Measurements from ENCODE around the gene SELENOV.

The SELENOV gene

DNA sequence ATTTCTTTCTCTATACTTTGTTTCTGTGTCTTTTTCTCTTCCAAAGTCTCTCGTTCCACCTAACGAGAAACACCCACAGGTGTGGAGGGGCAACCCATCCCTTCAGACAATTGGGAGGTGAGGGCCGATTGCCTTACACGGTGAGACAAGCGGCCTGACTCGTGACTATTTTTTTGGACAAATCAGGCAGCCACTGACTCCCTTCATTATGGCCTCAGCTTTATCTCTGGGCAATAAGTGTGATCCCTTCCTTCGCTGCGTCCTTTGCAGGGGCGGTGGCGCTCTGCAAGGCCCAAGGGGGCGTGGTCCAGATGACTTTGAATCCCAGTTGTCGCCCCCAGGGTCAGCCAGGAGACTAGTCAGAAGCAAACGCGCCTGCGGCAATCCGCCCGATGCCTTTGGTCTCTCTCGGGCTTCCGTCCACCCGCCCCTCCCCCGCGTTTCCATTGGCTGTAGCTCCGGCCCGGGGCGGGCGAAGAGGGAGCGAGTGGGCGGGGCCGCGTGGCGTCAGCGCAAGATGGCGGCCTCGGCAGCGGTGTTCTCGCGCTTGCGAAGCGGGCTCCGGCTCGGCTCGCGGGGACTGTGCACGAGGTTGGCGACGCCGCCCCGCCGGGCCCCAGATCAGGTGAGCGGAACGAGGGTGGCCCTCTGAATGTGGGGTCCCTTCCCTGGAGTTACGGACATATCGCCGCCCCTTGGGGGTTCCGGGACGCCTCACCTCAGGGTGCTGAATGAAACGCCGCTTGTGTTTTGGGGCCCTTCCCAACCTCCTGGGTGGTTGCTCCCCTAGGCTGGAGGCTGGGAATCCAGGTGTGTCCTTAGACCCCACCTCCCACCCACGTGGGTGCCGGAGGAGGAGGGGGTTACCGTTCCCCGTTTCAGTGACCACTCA lies 34.4 kb upstream of the SELENOV start, which contains the start of gene TIMM50:
Gene TIMM50, plus strand, starts transcription at position 502 of the 892 bp plus-strand sequence. Its CDS starts 16 bp downstream, at position 518.
- Histone ChIP-seq H3K36me3 (ENCODE audit: insufficient read depth, low read length) (peaks cover 13% of the 10 kb centered on the region; the same call in 1 of the 2 replicates), H4K20me1 (ENCODE audit: insufficient read depth, low read length, poor library complexity, severe bottlenecking) (peaks cover 11% of the 10 kb centered on the region), H3F3A (ENCODE audit: low read depth) (no peaks in the 10 kb centered on the region), H3K9me3 (ENCODE audit: insufficient read depth, low read depth, low read length) (no peaks in the 10 kb centered on the region), H3K4me1 (ENCODE audit: insufficient read depth, low read length, poor library complexity, severe bottlenecking) (no peaks in the 10 kb centered on the region), H2AFZ (ENCODE audit: low read length) (peak within 1 kb of the TSS; percentile 80), H3K79me2 (ENCODE audit: insufficient read depth, low read length) (peaks cover 21% of the 10 kb centered on the region), H3K4me3 (ENCODE audit: low read length, poor library complexity, severe bottlenecking) (peak within 1 kb of the TSS; percentile 92), H3K9me2 (replicated peaks; ENCODE audit: low read depth, low read length) (no peaks in the 10 kb centered on the region), H3K9ac (ENCODE audit: low read depth, low read length, poor library complexity, severe bottlenecking) (peak within 1 kb of the TSS; percentile 92), H3K4me2 (ENCODE audit: low read depth, low read length, poor library complexity, severe bottlenecking) (peak within 1 kb of the TSS; percentile 99), H3K27me3 (ENCODE audit: insufficient read depth, low read length, poor library complexity, severe bottlenecking) (no peaks in the 10 kb centered on the region)
- TF ChIP-seq EZH2phosphoT487 (IDR thresholded peaks at IDR 0.05; ENCODE audit: borderline replicate concordance) (no peak), CTCF (conservative IDR thresholded peaks at IDR 0.05; ENCODE audit: low read length) (no peak)

DNA sequence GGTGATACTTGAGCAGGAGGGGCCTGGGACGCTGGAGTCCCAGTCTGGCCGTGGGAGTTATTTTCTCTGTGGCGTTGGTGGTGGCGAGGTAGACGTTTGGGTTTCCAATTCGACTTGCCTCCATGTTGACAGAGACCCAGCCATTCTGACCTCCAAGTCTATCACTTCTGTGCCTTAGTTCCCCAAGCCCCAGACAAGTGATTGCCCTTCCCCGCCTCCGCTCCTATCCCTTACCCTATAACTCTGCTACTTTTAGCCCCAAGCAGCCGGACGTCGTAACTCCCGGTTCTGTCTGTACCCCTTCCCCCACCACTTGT lies 33.8 kb upstream of the SELENOV start:
- no peaks in the 10 kb centered on the region for H3K9me2 ChIP-seq (replicated peaks; ENCODE audit: low read depth, low read length)
- H3K4me2 ChIP-seq (ENCODE audit: low read depth, low read length, poor library complexity, severe bottlenecking) = peak overlapping the region; percentile 99
- H3F3A ChIP-seq (ENCODE audit: low read depth) = no peaks in the 10 kb centered on the region
- TF ChIP-seq EZH2phosphoT487 (IDR thresholded peaks at IDR 0.05; ENCODE audit: borderline replicate concordance) (no peak), CTCF (conservative IDR thresholded peaks at IDR 0.05; ENCODE audit: low read length) (no peak)
- peak overlapping the region; percentile 92 for H3K9ac ChIP-seq (ENCODE audit: low read depth, low read length, poor library complexity, severe bottlenecking)
- H3K4me1 ChIP-seq (ENCODE audit: insufficient read depth, low read length, poor library complexity, severe bottlenecking) = no peaks in the 10 kb centered on the region
- no peaks in the 10 kb centered on the region for H3K9me3 ChIP-seq (ENCODE audit: insufficient read depth, low read depth, low read length)
- H3K79me2 ChIP-seq (ENCODE audit: insufficient read depth, low read length) = peaks cover 21% of the 10 kb centered on the region
- H3K36me3 ChIP-seq (ENCODE audit: insufficient read depth, low read length) = peaks cover 12% of the 10 kb centered on the region; the same call in 1 of the 2 replicates
- peaks cover 11% of the 10 kb centered on the region for H4K20me1 ChIP-seq (ENCODE audit: insufficient read depth, low read length, poor library complexity, severe bottlenecking)
- H3K27me3 ChIP-seq (ENCODE audit: insufficient read depth, low read length, poor library complexity, severe bottlenecking) = no peaks in the 10 kb centered on the region
- H3K4me3 ChIP-seq (ENCODE audit: low read length, poor library complexity, severe bottlenecking) = peak overlapping the region; percentile 92
- H2AFZ ChIP-seq (ENCODE audit: low read length) = peak overlapping the region; percentile 80; the same call in 1 of the 2 replicates

GRCh38 chr19:39481676-39482075 lies 33.3 kb upstream of the SELENOV start:
- Histone ChIP-seq H3K9me2 (replicated peaks; ENCODE audit: low read depth, low read length) (no peaks in the 10 kb centered on the region), H3K4me1 (ENCODE audit: insufficient read depth, low read length, poor library complexity, severe bottlenecking) (no peaks in the 10 kb centered on the region), H3K27me3 (ENCODE audit: insufficient read depth, low read length, poor library complexity, severe bottlenecking) (no peaks in the 10 kb centered on the region), H3K4me2 (ENCODE audit: low read depth, low read length, poor library complexity, severe bottlenecking) (peak overlapping the region; percentile 99), H3F3A (ENCODE audit: low read depth) (no peaks in the 10 kb centered on the region), H3K9me3 (ENCODE audit: insufficient read depth, low read depth, low read length) (no peaks in the 10 kb centered on the region), H4K20me1 (ENCODE audit: insufficient read depth, low read length, poor library complexity, severe bottlenecking) (peaks cover 11% of the 10 kb centered on the region), H3K4me3 (ENCODE audit: low read length, poor library complexity, severe bottlenecking) (peak overlapping the region; percentile 92), H3K9ac (ENCODE audit: low read depth, low read length, poor library complexity, severe bottlenecking) (peak overlapping the region; percentile 92), H3K79me2 (ENCODE audit: insufficient read depth, low read length) (peaks cover 21% of the 10 kb centered on the region), H2AFZ (ENCODE audit: low read length) (no peak overlapping the region), H3K36me3 (ENCODE audit: insufficient read depth, low read length) (peaks cover 12% of the 10 kb centered on the region; the same call in 1 of the 2 replicates)
- TF ChIP-seq EZH2phosphoT487 (IDR thresholded peaks at IDR 0.05; ENCODE audit: borderline replicate concordance) (no peak), CTCF (conservative IDR thresholded peaks at IDR 0.05; ENCODE audit: low read length) (no peak)

Measured in Loucy (cell line).